GM21447 (cell line): ENCODE data around the gene NSD2.

Experiments
- ATAC-seq: cut with Tn5 transposase; IDR thresholded peaks from one replicate; pipeline ENCODE4 v1.9.1; 2021; ENCODE audit not compliant: unreplicated experiment

Gene NSD2

DNA sequence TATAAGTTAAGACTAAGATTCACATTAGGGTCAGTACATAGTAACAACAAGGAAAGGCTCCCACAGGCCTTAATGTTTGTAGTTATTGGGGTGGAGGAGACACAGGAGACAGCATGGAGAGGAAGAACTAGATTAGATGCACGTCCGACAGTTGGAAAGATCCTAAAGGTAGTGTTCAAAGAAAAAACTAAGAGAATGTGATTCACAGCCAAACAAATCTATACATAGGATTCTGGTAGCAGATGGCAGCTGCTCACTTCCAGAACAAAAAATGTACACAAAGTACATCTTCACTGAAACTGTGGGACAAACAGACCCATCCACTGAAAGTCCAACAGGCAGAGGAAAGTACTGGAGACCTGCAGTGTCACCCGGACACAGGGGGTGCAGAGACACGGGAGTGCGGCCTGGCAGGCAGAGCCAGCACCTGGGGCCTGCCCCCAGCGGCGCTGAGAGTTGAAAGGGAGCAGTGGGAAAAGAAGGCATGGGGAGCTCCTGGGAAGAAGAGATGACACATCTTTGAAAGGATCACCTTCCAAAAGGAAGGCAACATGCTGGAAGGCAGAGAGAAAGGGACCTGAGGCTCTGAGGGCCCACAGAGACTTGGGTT lies 97.6 kb downstream of the NSD2 start:
- ATAC-seq, result no peak

DNA sequence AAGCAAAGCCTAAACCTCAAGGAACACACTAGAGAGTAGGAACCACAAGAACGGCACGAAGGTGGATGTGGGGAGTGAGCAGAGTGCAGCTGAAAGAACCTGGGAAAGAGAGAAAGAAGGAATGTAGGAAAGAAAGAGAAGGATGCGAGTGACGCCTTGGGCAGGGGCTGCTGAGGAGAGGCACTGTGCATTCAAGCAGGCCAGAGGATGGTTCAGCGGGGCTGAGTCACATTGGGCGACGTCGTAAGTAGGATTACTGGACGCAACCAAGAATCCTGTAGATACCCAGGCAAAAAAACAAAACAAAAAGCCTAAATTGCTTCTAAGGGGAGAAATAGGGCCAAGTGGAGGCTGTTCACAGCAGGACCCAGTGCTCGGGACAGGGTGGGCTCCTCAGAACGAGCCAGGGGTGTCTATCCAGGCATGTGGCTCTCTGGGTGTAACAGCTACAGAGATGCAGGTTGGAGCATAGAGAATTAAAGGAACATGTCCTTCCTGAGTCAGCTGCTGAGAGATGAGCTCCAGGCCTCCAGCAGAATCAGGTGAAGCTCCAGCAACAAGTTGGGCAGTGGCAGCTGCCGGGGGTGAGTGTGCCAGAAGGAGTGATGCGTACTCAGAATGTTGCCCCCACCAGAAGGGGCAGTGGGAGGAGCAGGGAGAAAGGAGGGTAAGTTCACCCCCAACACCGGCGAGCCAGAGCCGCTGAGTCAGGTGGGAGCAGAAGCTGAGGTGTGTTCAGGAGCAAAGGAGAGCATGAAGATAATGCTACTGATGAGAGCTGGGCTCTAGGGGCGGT lies 98.9 kb downstream of the NSD2 start:
- ATAC-seq, result no peak

DNA sequence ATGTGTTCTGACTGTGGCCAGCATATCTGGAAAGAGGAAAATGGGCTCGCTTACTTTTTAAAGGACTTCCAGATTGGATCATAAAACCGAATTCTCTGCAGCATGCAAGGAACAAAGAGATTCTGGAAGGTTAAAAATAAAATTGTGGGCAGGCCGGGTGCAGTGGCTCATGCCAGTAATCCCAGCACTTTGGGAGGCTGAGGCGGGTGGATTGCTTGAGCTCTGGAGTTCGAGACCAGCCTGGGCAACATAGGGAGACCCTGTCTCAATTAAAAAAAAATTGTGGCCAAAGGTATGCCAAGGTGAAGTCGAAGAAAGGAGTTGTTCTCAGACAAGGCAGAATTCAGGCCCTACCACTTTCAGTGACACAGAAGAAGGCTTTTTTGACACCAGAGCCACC lies 99.7 kb downstream of the NSD2 start:
- no peak for ATAC-seq

DNA sequence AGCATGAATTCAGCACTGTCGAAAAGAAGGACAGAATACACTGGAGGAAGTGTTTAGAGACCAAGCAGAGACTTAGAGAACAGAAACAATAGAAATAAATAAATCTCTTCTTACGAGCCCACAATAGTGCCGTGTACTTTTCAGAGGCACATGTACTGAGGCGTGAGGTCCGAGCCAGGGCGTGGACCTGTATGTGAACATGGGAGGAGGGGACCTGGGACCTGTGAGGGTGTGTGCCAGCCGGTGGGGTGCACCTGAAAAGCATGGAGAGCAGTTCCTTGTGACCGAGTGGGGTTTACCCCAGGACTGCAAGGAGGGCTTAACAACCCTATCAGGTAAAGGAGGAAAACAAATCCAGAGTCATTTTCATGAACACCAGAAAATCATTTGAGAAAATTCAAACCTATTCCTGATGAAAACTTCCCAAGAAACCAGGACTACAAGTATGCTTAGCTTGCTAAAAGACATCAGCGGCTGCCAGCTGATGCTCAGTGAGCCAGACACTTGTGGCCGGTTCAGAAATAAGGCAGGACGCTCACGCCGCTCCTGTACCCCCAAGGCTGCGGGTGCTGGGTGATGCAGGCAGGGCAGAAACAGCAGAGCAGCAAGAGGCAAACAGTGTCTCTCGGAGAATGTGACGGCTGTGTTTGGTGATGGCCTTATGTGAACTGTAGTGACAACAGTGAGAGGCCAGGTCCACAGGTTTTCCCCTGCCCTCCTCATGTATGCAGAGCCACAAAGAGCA lies 100.4 kb downstream of the NSD2 start:
- no peak for ATAC-seq

DNA sequence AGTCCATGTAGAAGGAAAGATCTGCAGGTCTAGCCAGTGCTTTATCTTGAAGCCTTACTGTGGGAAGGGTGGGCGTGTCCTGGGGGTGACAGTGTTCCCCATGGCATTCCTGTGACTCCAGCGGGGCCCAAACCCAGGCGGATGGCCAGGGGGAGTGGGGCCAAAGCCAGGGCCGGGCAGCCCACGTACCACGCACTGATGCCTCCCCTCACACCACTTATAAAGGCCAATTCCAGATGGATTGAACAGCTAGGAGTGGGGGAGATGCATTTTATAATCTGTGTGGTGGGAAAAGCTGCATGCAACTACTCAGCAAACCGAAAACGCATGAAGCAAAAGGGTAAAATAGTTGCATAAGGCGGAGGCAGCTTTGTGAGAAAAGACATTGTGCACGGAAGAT lies 101.2 kb downstream of the NSD2 start:
- no peak for ATAC-seq

DNA sequence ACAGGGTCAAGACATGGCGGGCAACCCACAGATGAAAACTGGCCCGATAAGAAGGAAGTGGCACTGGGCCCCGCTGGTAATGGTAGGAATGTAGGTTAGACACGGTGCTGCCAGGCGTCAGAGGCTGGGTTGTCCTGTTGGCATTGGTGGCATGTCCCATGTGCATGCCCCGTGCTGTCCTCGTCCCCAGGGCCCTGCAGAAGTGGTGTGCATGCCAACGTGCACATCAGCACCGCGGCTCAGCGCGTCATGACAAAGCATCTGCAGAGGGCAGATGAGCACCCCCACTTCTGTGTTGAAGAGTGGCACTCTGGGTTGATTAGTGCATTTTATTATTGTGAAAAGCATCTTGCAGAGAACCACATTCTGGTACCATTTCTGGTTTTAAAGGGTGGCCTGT lies 102.0 kb downstream of the NSD2 start:
- no peak for ATAC-seq

DNA sequence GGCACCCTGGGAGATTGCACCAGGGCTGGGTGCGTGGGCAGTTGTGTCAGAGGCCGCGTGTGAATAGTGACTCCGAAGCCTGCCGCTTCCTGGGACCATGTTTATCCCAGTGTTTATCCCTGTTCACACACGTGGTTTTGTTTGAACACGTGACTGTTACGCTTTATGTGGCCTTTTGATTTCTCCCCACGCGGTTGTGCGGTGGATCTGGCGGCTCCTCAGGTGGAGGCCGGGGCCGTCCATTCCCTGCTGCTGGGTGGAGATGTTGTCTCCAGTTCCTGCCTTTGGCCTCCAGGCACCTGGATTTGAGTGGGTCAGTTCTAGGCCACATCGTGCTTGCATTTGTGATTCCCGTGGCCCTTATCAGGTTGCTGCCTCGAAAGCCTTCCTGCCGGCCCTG lies 102.5 kb downstream of the NSD2 start:
- ATAC-seq, result no peak

DNA sequence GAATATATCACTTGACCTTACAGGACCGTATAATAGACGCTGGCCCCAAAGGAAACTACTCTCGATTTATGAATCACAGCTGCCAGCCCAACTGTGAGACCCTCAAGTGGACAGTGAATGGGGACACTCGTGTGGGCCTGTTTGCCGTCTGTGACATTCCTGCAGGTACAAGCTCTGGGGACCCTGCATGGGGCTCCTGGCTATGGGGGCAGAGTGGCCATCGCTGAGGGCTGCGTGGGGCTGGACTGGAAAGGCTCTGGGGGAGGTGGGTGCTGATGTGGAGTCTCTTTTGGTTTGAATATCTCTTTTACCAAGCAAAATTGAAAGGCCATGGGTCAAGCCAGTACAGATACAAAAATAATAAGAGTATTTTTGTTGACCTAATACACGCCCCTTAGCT lies 103.6 kb downstream of the NSD2 start:
- ATAC-seq, result no peak

DNA sequence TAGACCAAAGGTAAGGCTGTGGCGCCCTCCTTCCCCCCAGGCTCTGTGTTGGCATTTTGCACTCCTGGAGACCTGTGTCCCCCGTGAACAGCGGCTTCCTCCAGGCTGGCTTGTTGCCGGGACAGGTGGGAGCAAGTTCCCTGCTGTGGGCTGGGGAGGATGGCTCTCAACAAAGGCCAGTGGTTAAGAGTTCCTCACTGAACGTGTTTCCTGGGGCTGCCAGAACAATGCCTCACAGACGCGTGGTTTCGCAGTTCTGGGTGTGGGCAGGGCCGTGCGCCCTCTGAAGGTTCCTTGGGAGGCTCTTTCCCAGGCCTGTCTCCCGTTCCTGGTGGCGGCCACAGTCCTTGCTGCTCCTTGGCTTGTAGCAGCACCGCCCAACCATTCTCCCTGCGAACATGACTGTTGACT lies 104.2 kb downstream of the NSD2 start:
- ATAC-seq, result no peak

DNA sequence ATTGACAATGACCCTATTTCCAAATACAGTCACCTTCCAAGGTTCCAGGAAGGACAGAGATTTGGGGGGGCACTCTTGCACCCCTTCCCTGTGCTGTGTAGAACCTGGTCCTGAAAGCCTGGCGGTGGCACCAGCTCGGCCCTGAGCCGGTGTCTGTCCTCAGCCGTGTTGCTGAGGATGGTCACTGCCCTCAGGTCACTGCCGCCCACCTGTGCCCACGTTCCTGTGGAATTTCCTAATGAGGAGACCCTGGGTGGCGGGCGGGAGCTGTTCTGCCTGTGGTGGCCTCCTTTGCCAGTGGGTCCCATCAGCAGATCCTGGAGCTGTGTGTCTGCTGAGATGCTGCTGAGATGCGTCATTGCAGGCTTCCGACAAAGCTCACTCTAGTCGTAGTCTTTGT lies 104.7 kb downstream of the NSD2 start:
- no peak for ATAC-seq

DNA sequence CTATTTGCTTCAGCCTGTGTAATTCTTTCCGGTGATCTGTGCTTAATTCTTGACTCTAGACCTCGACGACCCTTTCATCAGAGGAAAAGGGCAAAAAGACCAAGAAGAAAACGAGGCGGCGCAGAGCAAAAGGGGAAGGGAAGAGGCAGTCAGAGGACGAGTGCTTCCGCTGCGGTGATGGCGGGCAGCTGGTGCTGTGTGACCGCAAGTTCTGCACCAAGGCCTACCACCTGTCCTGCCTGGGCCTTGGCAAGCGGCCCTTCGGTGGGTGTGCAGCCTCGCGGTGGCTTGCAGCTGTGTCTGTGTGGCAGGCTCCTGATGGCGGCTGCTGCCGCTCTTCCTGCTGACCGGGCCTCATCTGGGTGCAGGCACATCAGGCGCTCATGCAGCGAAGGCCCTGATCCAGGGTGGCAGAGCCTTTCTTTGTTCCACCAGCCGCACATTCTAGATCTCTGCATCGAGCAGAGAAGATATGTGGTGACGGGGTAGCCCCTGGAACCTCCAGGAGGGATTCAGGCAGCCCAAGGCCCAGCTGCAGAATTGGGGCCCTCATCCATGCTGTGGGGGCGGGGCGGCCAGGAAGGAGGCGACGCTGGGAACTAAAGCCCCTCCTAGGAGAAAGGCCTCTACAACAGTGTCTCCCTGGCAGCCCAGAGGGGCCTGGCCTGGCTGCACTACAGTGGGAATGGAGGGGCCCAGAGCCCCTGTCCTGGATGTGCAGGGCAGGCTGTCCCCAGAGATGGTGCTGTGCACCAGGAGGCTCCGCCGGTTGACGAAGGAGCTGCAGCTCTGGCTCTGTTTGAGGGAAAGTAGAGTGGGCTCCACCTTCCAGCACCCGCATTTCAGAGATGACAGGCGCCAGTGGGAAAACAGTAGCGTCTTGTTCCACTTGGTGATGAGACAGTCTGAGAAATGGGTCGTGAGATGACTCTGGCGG lies 105.5 kb downstream of the NSD2 start:
- ATAC-seq, result no peak

DNA sequence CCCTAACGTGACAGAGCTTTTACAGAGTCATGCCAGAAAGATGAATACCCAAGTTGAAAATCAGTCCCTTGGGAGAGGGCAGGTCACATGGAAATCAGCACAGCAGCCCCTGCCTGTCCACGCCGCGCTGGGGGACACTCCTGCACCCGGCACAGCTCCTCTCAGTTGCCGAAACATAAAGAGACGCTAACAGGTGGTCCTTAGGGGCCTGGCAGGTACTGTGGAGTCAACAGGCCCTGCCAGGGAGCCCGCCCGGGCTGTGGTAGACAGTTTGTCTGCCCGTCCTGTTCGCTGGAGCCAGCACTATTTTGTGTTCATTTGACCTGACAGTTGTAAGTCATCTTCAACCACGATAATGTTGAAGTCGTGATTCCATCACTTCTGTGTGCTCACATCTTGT lies 107.0 kb downstream of the NSD2 start:
- no peak for ATAC-seq

DNA sequence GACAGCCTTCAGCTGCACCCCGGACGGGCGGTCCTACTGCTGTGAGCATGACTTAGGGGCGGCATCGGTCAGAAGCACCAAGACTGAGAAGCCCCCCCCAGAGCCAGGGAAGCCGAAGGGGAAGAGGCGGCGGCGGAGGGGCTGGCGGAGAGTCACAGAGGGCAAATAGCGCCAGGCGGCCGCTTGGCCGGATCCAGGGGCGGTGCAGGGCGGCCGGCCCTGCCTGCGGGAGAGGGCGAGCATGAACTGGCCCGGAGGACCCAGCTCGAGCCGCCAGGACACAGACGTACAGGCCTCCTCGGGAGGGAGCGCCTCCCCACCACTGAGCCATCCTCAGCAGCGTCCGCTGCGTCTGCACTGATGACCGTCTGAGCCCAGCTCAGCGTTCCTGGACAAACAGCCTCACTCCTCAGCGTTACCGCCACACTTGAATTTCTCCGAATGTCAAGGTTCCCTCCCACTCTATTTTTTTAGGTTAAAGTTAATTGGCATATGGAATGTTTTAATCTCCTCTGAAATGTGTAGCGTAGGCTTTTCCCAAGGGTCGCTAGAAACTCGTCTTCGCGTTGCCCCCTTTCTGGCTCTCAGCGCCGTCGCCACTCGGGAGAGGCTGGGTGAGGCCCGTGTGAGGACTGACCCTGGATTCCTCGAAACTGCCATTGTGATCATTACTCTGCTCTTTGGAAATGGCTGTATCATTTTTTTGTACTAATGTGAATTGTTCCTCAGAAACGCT lies 107.7 kb downstream of the NSD2 start:
- ATAC-seq, result no peak

DNA sequence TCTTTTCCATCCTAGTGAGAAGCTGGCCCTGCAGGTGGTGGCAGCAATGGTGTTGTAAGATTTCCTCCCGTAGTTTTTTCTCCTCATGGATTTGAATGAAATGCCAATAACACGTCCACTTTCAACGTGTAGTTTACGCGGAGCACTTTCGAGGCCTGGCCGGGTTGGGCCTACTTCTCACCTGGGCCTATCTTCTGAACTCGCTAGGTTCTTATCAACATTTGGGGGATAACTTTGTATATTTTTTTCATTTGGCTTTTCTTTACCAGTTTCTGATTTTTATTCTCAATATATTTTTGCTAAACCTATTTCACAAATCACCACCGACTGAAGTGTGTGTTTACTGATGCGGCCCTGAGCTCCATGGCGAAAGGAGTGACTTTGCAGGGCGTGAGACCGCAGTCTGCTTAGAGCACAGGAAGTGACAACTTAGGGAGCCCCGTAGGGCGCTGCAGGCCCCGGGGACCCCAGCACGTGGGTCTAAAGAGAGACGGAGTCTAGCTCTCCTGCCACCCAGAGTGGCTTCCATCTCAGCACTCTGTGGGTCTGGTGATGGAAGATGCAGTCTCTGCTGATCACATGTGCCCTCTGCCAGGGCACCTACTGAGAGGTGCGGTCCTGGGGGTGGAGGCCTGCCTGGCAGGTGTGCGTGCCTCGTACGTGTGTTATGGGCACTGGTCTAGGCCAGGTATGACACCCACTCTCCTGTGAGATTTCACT lies 108.4 kb downstream of the NSD2 start:
- no peak for ATAC-seq

DNA sequence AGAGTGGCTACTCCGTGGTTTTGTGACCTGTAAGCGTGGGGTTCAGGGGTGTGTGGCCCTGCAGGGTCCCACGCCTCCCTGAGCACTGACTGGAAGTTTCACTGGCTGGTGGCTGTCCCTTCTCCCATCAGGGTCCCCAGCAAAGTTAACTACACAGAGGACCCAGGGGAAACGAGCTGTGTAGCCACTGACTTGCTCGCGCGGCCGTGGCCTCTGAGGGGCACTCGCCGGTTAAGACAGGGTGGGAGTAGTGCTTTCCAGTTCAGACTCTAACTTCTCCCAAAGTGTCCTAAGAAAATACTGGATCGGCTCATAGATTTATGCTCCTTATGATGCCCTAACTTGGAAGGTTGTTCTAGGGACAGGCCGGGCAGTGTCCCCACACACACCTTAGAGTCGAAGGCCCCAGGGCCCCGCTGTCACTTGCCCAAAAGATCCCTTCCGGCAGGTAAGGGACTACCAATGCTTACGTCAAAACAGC lies 109.4 kb downstream of the NSD2 start:
- no peak for ATAC-seq

DNA sequence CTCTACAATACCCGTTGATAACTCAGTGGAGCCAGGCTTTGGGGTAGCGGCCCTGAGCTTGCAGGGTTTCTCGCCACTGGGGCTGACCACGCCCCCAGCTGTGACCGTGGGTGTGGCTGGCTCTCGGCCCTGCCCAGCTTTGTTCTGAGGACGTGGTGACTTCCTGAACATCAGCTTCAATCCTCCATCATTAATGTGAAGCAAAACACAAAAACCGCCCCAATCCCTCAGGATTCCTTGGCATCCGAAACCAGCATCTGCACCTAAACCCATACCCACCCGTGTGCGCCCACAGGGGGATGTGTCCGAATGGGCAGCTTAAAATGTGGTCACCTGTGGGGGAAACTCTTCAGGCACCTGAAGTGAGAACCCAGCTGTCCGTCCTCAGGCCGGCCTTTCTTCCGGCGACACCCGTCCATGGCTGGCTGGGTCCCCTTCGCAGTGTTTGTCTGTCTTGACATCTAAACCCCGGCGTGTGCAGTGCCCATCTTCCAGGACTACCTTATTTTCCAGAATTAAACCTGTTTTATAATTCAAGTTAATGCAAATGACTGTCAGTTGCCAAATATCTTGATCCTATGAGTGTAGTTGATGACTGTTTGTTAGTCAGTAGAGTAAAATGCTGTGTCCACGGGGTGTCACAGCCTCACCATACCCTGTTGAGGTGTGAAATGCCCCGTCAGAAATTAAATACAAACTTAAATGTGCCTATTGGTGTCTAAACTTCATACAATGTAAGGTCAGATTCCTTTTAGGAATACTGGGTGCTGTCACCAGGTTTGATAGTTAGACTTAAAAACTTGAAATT lies 110.3 kb downstream of the NSD2 start:
- no peak for ATAC-seq

DNA sequence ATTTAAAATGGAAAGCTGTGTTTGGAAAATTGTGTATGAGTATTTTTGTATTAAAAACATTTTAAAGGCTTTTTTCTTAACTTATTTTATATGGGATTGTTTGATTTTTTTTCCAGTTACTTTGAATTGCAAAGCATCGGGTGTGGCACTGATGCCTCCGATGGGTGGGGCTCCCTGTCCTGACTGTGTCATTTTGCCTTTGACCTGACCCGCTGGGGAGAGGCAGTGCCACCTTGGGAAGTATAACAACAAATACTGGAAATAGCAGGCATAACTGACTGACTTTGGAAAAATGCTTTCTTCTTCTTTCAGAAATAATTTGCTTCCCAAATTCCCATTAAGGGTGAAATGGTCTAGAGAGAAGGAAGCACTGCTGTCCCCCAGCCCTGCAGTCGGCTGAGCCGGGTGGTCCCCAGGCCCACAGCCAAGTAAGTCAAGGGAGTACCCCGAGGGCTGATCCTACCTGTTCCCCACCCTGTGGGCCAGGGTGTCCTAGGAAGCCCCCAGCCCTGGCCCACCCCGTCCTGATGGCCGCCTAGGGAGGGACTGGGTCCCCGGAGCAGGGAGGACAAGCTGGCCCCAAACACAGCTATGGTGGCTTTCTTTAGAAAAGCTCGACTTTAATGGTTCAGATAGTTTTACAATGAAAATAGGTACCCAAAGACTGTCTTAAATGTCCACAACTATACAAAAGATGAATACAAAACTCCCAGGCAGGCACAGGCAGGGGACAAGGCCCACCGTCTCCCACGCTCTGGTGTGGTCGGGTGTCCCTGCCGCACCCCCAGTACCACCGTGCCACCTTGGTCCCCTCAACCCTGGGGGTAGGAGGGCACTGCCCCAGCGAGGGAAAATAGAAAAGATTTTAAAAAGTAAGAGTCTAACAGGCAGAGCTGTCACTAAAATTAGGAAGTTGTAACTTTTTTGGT lies 111.2 kb downstream of the NSD2 start:
- no peak for ATAC-seq
